ENCODE data around the gene DNTT.

Gene DNTT

DNA sequence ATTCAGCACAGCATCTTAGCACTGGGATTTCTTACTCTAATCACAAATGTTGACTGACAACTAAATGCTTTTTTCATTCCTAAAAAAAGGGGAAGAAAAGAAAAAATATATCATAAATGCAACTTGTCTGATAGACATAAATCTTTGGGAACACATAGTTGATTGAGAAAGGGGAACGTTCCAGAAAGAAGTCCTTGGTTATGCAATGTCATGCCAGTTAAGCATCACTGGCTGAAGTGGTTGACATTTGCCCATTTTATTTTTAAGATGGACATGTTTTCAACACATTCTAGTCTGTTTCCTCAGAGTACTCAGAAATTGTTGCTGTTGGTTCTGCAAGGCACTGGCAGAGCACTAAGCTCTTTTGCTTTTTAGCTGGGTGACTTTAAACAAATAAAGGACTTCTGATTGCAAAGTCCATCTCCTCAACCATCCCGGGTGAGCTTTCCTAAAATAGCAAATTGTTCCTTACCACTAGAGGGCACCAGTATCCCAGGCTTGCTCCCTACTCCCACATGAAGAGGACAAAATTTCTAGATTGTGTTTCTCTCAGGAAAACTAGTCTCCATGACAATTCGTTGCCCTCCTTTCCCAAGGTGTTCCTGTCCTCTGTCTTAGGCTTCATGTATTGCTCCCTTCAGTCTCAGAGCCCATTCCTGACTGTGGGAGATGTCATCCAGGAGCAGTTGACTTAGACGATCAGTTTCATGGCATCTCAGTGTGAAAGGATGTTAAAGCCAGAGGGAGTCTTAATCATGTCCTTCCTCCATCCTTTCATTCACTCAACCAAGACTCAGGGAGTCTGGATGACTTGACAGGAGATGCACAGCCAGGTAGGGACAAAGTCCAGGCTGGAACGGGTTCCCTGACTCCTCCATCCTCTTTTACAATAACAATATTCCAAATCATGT lies 30.6 kb downstream of the DNTT start:
- no peaks in the 10 kb centered on the region for H3K27me3 ChIP-seq (ENCODE audit: control insufficient read depth, insufficient read depth, low read length)
- TF ChIP-seq, protein P1, sequence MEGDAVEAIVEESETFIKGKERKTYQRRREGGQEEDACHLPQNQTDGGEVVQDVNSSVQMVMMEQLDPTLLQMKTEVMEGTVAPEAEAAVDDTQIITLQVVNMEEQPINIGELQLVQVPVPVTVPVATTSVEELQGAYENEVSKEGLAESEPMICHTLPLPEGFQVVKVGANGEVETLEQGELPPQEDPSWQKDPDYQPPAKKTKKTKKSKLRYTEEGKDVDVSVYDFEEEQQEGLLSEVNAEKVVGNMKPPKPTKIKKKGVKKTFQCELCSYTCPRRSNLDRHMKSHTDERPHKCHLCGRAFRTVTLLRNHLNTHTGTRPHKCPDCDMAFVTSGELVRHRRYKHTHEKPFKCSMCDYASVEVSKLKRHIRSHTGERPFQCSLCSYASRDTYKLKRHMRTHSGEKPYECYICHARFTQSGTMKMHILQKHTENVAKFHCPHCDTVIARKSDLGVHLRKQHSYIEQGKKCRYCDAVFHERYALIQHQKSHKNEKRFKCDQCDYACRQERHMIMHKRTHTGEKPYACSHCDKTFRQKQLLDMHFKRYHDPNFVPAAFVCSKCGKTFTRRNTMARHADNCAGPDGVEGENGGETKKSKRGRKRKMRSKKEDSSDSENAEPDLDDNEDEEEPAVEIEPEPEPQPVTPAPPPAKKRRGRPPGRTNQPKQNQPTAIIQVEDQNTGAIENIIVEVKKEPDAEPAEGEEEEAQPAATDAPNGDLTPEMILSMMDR (IDR thresholded peaks at IDR 0.05): peak; percentile 82
- no peaks in the 10 kb centered on the region for H3K4me1 ChIP-seq
- no peaks in the 10 kb centered on the region for H3K36me3 ChIP-seq (ENCODE audit: control insufficient read depth, insufficient read depth, low read length)
- no peak overlapping the region for H3K27ac ChIP-seq
- H3K9ac ChIP-seq: no peak overlapping the region
- H3K9me3 ChIP-seq (ENCODE audit: control insufficient read depth, low read length): no peaks in the 10 kb centered on the region
- H3K79me2 ChIP-seq: no peaks in the 10 kb centered on the region
- no peak overlapping the region for H3K4me3 ChIP-seq (ENCODE audit: low read depth, low read length)
- H2AFZ ChIP-seq: no peak overlapping the region
- H3K4me2 ChIP-seq (ENCODE audit: low read length): no peak overlapping the region

DNA sequence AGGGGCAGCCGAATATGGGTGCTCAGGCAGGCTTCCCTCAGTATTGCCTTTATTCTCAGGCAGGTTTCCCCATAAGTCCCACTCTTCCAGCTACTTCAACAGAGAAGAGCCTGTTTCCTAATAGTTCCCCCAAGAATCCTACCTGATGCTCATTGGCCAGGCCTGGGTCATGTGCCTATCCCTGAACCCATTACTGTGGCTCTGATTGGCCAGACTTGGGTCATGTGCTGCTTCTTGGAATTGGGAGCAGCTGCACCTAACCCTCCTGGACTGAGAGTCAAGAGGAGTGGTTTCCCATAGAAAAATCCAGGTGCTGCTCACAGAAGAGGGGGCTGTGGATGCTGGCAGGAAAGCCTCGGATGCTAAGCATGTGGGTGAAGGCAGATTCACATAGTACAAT lies 32.9 kb downstream of the DNTT start:
- Histone ChIP-seq H3K9me3 (ENCODE audit: control insufficient read depth, low read length) (no peaks in the 10 kb centered on the region), H3K9ac (no peak overlapping the region), H3K27me3 (ENCODE audit: control insufficient read depth, insufficient read depth, low read length) (no peaks in the 10 kb centered on the region), H3K79me2 (no peaks in the 10 kb centered on the region), H2AFZ (no peak overlapping the region), H3K4me1 (no peaks in the 10 kb centered on the region), H3K27ac (no peak overlapping the region), H3K36me3 (ENCODE audit: control insufficient read depth, insufficient read depth, low read length) (no peaks in the 10 kb centered on the region), H3K4me2 (ENCODE audit: low read length) (no peak overlapping the region), H3K4me3 (ENCODE audit: low read depth, low read length) (no peak overlapping the region)
- TF ChIP-seq, protein P1 (IDR thresholded peaks at IDR 0.05): no peak

DNA sequence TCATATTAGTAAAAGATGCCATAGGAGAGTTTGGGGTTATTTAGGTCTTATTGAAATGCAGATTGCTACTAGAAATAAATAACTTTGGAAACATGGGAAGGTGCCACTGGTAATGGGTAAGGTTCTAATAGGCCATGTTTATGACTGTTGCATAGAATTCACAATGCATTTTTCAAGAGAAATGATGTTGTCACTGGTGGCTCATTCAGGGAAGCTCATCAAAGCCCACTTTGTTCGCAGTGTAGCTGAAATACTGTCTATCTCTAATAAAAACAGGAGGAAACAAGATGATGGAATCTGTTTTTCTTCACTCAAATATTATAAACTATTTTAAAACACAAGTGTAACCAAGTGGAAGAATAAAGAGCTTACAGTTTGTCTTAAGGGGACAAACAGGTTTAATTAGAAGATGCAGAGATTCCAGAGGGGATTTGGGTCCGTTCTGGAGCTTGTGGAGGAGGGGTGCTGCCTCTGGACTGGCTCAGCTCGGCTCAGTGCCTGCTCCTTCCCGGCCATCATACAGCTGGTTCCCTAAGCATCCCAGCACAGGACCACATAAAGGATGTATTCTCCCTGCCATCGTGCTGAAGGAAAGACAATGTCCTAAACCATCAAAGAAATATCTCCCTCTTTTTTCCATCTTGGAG lies 34.2 kb downstream of the DNTT start:
- H3K36me3 ChIP-seq (ENCODE audit: control insufficient read depth, insufficient read depth, low read length): no peaks in the 10 kb centered on the region
- H3K4me3 ChIP-seq (ENCODE audit: low read depth, low read length): no peak overlapping the region
- H3K79me2 ChIP-seq: no peaks in the 10 kb centered on the region
- no peak overlapping the region for H3K9ac ChIP-seq
- no peak overlapping the region for H3K27ac ChIP-seq
- no peak overlapping the region for H3K4me2 ChIP-seq (ENCODE audit: low read length)
- H2AFZ ChIP-seq: peak overlapping the region; percentile 38
- TF ChIP-seq, protein P1 (IDR thresholded peaks at IDR 0.05): no peak
- H3K27me3 ChIP-seq (ENCODE audit: control insufficient read depth, insufficient read depth, low read length): no peaks in the 10 kb centered on the region
- H3K4me1 ChIP-seq: no peaks in the 10 kb centered on the region
- H3K9me3 ChIP-seq (ENCODE audit: control insufficient read depth, low read length): no peaks in the 10 kb centered on the region

DNA sequence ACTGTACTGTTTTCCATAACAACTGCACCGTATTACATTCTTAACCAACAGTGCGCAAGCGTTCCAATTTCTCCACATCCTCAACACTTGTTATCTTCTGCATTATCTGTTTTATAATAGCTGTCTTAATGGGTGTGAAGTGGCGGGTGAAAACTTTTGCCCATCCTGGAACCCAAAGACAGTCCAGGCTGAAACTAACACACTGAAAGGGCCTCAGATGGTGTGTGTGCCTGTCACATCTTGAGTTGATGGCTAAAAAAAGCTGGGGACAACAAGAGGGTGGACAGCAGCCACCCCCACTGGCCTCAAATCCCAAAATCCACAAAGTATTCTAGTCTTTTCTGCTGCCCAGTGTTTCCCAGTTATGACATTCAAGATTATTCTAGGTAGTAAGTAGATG lies 35.1 kb downstream of the DNTT start:
- Histone ChIP-seq H3K36me3 (ENCODE audit: control insufficient read depth, insufficient read depth, low read length) (no peaks in the 10 kb centered on the region), H3K79me2 (no peaks in the 10 kb centered on the region), H3K9me3 (ENCODE audit: control insufficient read depth, low read length) (no peaks in the 10 kb centered on the region), H3K4me3 (ENCODE audit: low read depth, low read length) (no peak overlapping the region), H3K27me3 (ENCODE audit: control insufficient read depth, insufficient read depth, low read length) (no peaks in the 10 kb centered on the region), H3K9ac (no peak overlapping the region), H3K4me1 (no peaks in the 10 kb centered on the region), H3K27ac (no peak overlapping the region), H3K4me2 (ENCODE audit: low read length) (no peak overlapping the region), H2AFZ (no peak overlapping the region)
- TF ChIP-seq, protein P1 (IDR thresholded peaks at IDR 0.05): no peak

Data from parathyroid adenoma (tissue), 2 donors.